Prostate gland (tissue), 2 donors: Measurements from ENCODE around the gene C3. TPM values are rescaled to one million over a fixed set of nuclear protein-coding genes. Genes with fewer than 3 reads are reported as not detected.

Experiments
- DNase-seq: peaks from one replicate; pipeline ENCODE4 v3.0.0-alpha.2; 2019; ENCODE audit warnings: low spot score
- H3K27ac ChIP-seq, 2 donors: fragments of 200-600 bp; sonication (generic); 2 replicates each; pipeline ENCODE4 v1.5.1; 2017 to 2019
- H3K27me3 ChIP-seq: fragments of 200-600 bp; sonication (generic); replicated peaks from 2 replicates; pipeline ENCODE4 v1.5.1; 2019; ENCODE audit not compliant: insufficient read depth
- H3K36me3 ChIP-seq, 2 donors: fragments of 200-600 bp; sonication (generic); 1 replicate in 1 of 2; 2 replicates in 1 of 2; pipeline versions ENCODE4 v1.5.1 to v1.8.1; 2017 to 2019
- H3K4me1 ChIP-seq: fragments of 200-600 bp; sonication (generic); replicated peaks from 2 replicates; pipeline ENCODE4 v1.5.1; 2019
- H3K4me3 ChIP-seq, 2 donors: fragments of 200-600 bp; sonication (generic); 2 replicates each; pipeline ENCODE4 v1.5.1; 2017 to 2019
- H3K9me3 ChIP-seq: fragments of 200-600 bp; sonication (generic); 2 replicates; pipeline ENCODE4 v1.5.1; 2017
- CTCF ChIP-seq, 4 experiments: fragments of 200-600 bp in 2 of 4; fragments of 450-650 bp in 2 of 4; sonication (generic) in 2 of 4; IDR thresholded peaks; 1 replicate in 3 of 4; 2 replicates in 1 of 4; pipeline ENCODE4 v1.5.1; 2016 to 2019; ENCODE audit warnings: antibody characterized with exemption in 4 of 4, mild to moderate bottlenecking in 2 of 4, moderate library complexity in 2 of 4
- POLR2A ChIP-seq: fragments of 450-650 bp; IDR thresholded peaks from one replicate; pipeline ENCODE4 v1.6.1; 2016; ENCODE audit warnings: antibody characterized with exemption, mild to moderate bottlenecking
- POLR2AphosphoS5 ChIP-seq: sonication (generic); formaldehyde crosslinking; IDR thresholded peaks from one replicate; pipeline ENCODE4 v1.6.1; 2017; ENCODE audit warnings: antibody characterized with exemption
- WGBS: methylation state at CpG from one replicate; pipeline ENCODE4 v1.1.5; 2018; 5-methylcytosine and 5-hydroxymethylcytosine counted together
- intact Hi-C: fragments of 100-400 bp; cut with DNase I; formaldehyde crosslinking; loops from one replicate; pipeline ENCODE4 v1.14.2; 2022
- total RNA-seq, 2 donors: library from RNA; depleted of rRNA; stranded (reverse); fragments of >200 nt; gene quantifications; one replicate each; pipeline ENCODE4 v1.1.0, GENCODE V29; 2016

C3 gene
- total RNA-seq, 2 donors from 2014 or later = 95.1 to 165 TPM

DNA sequence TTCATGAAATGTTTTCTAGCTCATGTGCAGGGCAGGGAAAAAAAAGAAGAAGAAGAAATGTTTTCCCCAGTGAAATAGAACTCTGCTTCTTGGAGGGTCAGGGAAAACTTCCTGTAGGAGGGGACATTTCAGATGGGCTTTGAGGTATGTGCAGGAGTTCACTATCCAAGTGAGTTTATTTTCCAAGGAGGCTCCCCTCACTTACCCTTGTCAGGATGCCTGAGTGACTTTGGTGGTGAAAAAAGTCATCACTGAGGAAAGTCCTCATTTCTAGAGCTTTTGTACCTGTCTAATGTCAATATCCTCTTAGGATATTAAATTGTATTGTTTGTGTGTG lies 656 bp upstream of the C3 start:
- TF ChIP-seq CTCF (IDR thresholded peaks at IDR 0.05) (no peak), POLR2A (no peak), POLR2AphosphoS5 (no peak)
- no peak overlapping the region for H3K27ac ChIP-seq
- no peaks in the 10 kb centered on the region for H3K4me1 ChIP-seq
- DNase-seq = no peak
- intact Hi-C loops = no loop called here
- H3K27me3 ChIP-seq = no peaks in the 10 kb centered on the region
- H3K36me3 ChIP-seq = no peaks in the 10 kb centered on the region
- H3K4me3 ChIP-seq = no peak overlapping the region
- H3K9me3 ChIP-seq = no peaks in the 10 kb centered on the region

GRCh38 chr19:6719992-6720368 lies 470 bp downstream of the C3 start:
- no peaks in the 10 kb centered on the region for H3K27me3 ChIP-seq
- WGBS = 88% methylated on average over 3 of the region's 3 CpGs
- no peaks in the 10 kb centered on the region for H3K9me3 ChIP-seq
- intact Hi-C loops = no loop called here
- no peak for DNase-seq
- H3K27ac ChIP-seq = no peak overlapping the region
- no peak overlapping the region for H3K4me3 ChIP-seq
- TF ChIP-seq CTCF (IDR thresholded peaks at IDR 0.05) (no peak), POLR2AphosphoS5 (no peak), POLR2A (no peak)
- H3K36me3 ChIP-seq = no peaks in the 10 kb centered on the region
- H3K4me1 ChIP-seq = no peaks in the 10 kb centered on the region

DNA sequence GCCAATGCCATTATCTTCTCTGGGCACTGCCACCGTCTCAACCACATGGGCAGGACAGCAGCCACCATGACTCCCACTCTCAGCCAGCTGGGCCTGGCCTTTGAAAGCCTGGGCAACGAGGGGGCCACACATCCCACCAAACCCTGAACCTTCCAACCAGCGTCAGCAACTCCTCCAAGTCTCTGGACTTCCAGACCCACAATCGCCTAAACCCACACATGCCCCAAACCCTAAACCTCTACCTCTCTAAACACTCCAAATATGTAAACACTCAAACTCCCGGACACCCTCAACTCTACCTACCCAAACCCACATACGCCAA lies 949 bp downstream of the C3 start:
- 77% methylated on average over 6 of the region's 6 CpGs for WGBS
- H3K27ac ChIP-seq = no peak overlapping the region
- H3K9me3 ChIP-seq = no peaks in the 10 kb centered on the region
- no peaks in the 10 kb centered on the region for H3K27me3 ChIP-seq
- intact Hi-C loops = no loop called here
- no peaks in the 10 kb centered on the region for H3K36me3 ChIP-seq
- no peak overlapping the region for H3K4me3 ChIP-seq
- H3K4me1 ChIP-seq = no peaks in the 10 kb centered on the region
- no peak for TF ChIP-seq POLR2AphosphoS5
- TF ChIP-seq POLR2A = no peak
- no peak for TF ChIP-seq CTCF (IDR thresholded peaks at IDR 0.05)
- DNase-seq = no peak

- no peaks in the 10 kb centered on the region for H3K4me1 ChIP-seq
- DNase-seq = no peak
Observed at GRCh38 chr19:6718741-6719539, 1.5 kb downstream of the C3 start.

More at GRCh38 chr19:6718741-6719539, 1.5 kb downstream of the C3 start:
- H3K27ac ChIP-seq = no peak overlapping the region
- intact Hi-C loops = no loop called here
- TF ChIP-seq POLR2A (no peak), CTCF (IDR thresholded peaks at IDR 0.05) (no peak), POLR2AphosphoS5 (no peak)
- H3K9me3 ChIP-seq = no peaks in the 10 kb centered on the region
- no peak overlapping the region for H3K4me3 ChIP-seq
- WGBS = 75% methylated on average over 20 of the region's 21 CpGs
- no peaks in the 10 kb centered on the region for H3K27me3 ChIP-seq
- H3K36me3 ChIP-seq = no peaks in the 10 kb centered on the region
